HG03521 (cell line): ENCODE results near the gene PXMP4.

Experiments used
- ATAC-seq: cut with Tn5 transposase; IDR thresholded peaks from one replicate; pipeline ENCODE4 v1.9.1; 2021; ENCODE audit warnings: mild to moderate bottlenecking, moderate library complexity; ENCODE audit not compliant: unreplicated experiment

Gene PXMP4

GRCh38 chr20:33656783-33657703 is 63.1 kb downstream of the PXMP4 start:
- no peak for ATAC-seq

GRCh38 chr20:33656010-33656782 is 63.9 kb downstream of the PXMP4 start:
- no peak for ATAC-seq

GRCh38 chr20:33655164-33655563 is 64.9 kb downstream of the PXMP4 start:
- ATAC-seq = no peak

GRCh38 chr20:33654680-33655161 is 65.4 kb downstream of the PXMP4 start:
- ATAC-seq = no peak

DNA sequence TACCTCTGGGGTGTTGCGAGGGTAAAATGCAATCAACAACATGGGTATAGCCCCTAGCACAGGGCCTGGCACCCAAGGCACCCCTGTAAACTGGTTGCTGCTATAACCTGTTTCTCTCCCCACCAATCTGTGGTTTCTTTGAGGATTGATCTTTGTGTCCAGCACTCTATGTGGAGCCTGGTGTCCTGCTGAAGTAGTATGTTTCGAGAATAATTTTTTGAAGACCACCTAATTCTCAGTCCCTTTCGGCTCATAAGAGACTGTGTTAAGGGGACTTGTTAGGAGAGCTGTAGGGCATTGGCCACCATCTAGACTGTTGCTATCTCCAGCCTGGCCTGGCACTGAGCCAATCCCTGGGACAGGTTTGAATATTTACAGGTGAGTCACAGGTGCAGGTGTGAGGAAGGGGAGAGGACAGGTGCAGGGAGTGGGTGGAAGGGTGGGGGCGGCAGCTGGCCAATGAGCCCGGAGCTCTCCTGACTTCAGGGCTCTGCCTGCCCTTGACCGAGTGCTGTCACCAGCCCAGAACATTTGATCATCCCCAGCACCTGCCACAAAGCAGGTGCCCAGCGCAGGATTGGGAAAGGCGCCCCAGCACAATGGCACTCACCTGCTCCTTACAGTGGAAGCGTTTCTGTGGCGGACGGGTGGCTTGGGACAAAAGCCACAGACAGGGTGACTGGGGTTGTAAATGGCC is 66.1 kb downstream of the PXMP4 start:
- no peak for ATAC-seq

DNA sequence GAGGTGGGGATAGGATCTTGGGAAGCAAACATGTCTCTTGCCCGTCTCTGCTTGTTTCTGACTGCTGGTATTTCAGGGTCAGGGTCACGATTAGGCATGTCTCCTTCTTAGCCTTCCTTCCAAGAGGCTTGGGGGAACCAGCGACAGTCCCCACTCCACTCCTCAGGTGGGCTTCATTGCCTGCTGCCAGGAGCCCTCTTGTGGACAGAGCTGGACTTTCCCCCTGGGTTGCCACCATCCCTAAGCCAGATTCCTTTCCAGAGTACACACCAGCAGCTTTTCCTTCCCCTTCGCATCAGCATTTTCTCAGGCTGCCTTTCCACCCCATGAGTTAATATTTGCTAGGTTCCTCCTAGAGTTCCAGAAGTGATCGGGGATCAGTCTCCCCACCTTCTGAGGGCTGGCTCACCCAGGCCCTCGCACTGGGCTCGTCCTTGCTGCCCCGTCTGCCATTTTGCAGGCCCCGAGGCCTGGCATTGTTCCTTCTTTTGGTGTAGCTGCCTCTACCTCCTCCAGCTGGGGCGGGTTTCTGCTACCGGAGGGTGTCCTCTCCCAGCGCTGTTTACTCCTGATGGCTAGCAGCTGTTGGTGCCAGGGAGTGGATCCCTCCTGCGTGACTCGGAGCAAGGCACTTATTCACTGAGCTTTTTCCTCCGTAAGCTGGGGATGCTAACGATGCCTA is 66.8 kb downstream of the PXMP4 start:
- ATAC-seq = no peak
